Transverse colon (tissue), 4 donors: ENCODE results near the gene BIRC7. TPM values are rescaled to one million over a fixed set of nuclear protein-coding genes. Genes with fewer than 3 reads are reported as not detected.

Experiments used
- DNase-seq: peaks from one replicate; pipeline ENCODE4 v3.0.0-alpha.2; 2019
- H3K27ac ChIP-seq, 4 donors: fragments of 200-600 bp; sonication (generic); 2 replicates each; pipeline ENCODE4 v1.5.1; 2016 to 2018; ENCODE audit warnings: inconsistent platforms in 4 of 4
- H3K27me3 ChIP-seq: fragments of 200-600 bp; sonication (generic); 2 replicates; pipeline ENCODE4 v1.5.1; 2017; ENCODE audit warnings: inconsistent platforms
- H3K36me3 ChIP-seq, 4 donors: fragments of 200-600 bp; sonication (generic); 2 replicates each; pipeline ENCODE4 v1.5.1; 2017 to 2019; ENCODE audit warnings: inconsistent platforms in 4 of 4
- H3K4me1 ChIP-seq, 4 donors: fragments of 200-600 bp; sonication (generic); 2 replicates each; pipeline ENCODE4 v1.5.1; 2017 to 2020; ENCODE audit warnings: inconsistent platforms in 4 of 4
- H3K4me3 ChIP-seq, 4 donors: fragments of 200-600 bp; sonication (generic); 1 replicate in 1 of 4; 2 replicates in 3 of 4; pipeline versions ENCODE4 v1.5.1 to v1.6.1; 2017 to 2019; ENCODE audit warnings: inconsistent platforms in 4 of 4
- H3K9me3 ChIP-seq, 2 donors: fragments of 200-600 bp; sonication (generic); 2 replicates each; pipeline ENCODE4 v1.5.1; 2017 to 2019; ENCODE audit warnings: inconsistent platforms in 2 of 2
- CTCF ChIP-seq, 5 experiments: fragments of 200-600 bp in 3 of 5; fragments of 450-650 bp in 2 of 5; sonication (generic) in 3 of 5; IDR thresholded peaks; 1 replicate in 2 of 5; 2 replicates in 3 of 5; pipeline ENCODE4 v1.5.1; 2016 to 2017; ENCODE audit warnings: antibody characterized with exemption in 5 of 5, inconsistent platforms in 3 of 5, mild to moderate bottlenecking in 2 of 5, moderate library complexity in 1 of 5
- EP300 ChIP-seq: sonication (generic); formaldehyde crosslinking; IDR thresholded peaks from one replicate; pipeline ENCODE4 v1.6.1; 2017; ENCODE audit warnings: antibody characterized with exemption, low read depth
- POLR2A ChIP-seq: fragments of 450-650 bp; IDR thresholded peaks from one replicate; pipeline ENCODE4 v1.6.1; 2016; ENCODE audit warnings: antibody characterized with exemption, mild to moderate bottlenecking, moderate library complexity
- POLR2AphosphoS5 ChIP-seq, 3 donors: sonication (generic); formaldehyde crosslinking; IDR thresholded peaks; one replicate each; pipeline ENCODE4 v1.6.1; 2016; ENCODE audit warnings: antibody characterized with exemption in 3 of 3
- WGBS, 2 donors: methylation state at CpG; one replicate each; pipeline ENCODE4 v1.1.5; 2018; ENCODE audit warnings: low coverage in 1 of 2; 5-methylcytosine and 5-hydroxymethylcytosine counted together
- in situ Hi-C, 4 donors: fragments of 200-750 bp; cut with MboI; loops; one replicate each; pipeline versions ENCODE4 v1.15.0 to v1.15.1; 2017; ENCODE audit warnings: low sequenced_read_pairs in 3 of 4, low pct_ligation_motif_present in 1 of 4, low pct_unique_long_range_greater_than_20kb in 1 of 4
- intact Hi-C: fragments of 100-400 bp; cut with DNase I; formaldehyde crosslinking; loops from one replicate; pipeline ENCODE4 v1.15.1; 2023; ENCODE audit warnings: low total_unique reads
- total RNA-seq, 4 donors: library from RNA; depleted of rRNA; stranded (reverse); fragments of >200 nt; gene quantifications; one replicate each; pipeline ENCODE4 v1.1.0, GENCODE V29; 2016

Gene BIRC7
- total RNA-seq, 4 donors from 2014 or later = 1.6 to 12.7 TPM; not detected in 2

GRCh38 chr20:63189846-63190559, 45.7 kb upstream of the BIRC7 start:
- 50 to 82% methylated on average over 2 to 17 of the region's 17 CpGs for WGBS, 2 donors

GRCh38 chr20:63190828-63191227, 44.9 kb upstream of the BIRC7 start:
- H3K36me3 ChIP-seq = peaks cover 0 to 6% (median 3%) of the 10 kb centered on the region in 4 donors
- H3K4me3 ChIP-seq = no peak overlapping the region
- no peak overlapping the region for H3K27ac ChIP-seq
- WGBS, 2 donors = 90% methylated on average over 20 of the region's 20 CpGs; no CpG with 5 or more reads in 1 of the 2 donors
- H3K9me3 ChIP-seq = no peaks in the 10 kb centered on the region
- H3K4me1 ChIP-seq = no peaks in the 10 kb centered on the region
- no peak for TF ChIP-seq CTCF (IDR thresholded peaks at IDR 0.05)
- no peak for TF ChIP-seq EP300
- TF ChIP-seq POLR2A = no peak
- TF ChIP-seq POLR2AphosphoS5 (IDR thresholded peaks at IDR 0.05) = no peak
- in situ Hi-C loops (no loop called here), intact Hi-C loops (no loop called here)
- no peaks in the 10 kb centered on the region for H3K27me3 ChIP-seq
- no peak for DNase-seq

More at GRCh38 chr20:63189846-63190559, 45.7 kb upstream of the BIRC7 start:
- Histone ChIP-seq H3K27ac (no peak overlapping the region), H3K27me3 (no peaks in the 10 kb centered on the region), H3K9me3 (no peaks in the 10 kb centered on the region), H3K36me3 (peaks cover 0 to 2% (median under 1%) of the 10 kb centered on the region in 4 donors), H3K4me1 (no peaks in the 10 kb centered on the region), H3K4me3 (no peak overlapping the region)
- TF ChIP-seq POLR2AphosphoS5 (IDR thresholded peaks at IDR 0.05) (no peak), CTCF (IDR thresholded peaks at IDR 0.05) (no peak), POLR2A (no peak), EP300 (no peak)
- in situ Hi-C loops = no loop called here
- intact Hi-C loops = no loop called here
- DNase-seq = no peak

- H3K4me1 ChIP-seq = no peaks in the 10 kb centered on the region
- H3K27ac ChIP-seq = no peak overlapping the region
- H3K9me3 ChIP-seq = no peaks in the 10 kb centered on the region
- H3K27me3 ChIP-seq = no peaks in the 10 kb centered on the region
- in situ Hi-C loops (no loop called here), intact Hi-C loops (no loop called here)
- TF ChIP-seq EP300 (no peak), CTCF (IDR thresholded peaks at IDR 0.05) (peak in 1 of 5 experiments; percentile 23), POLR2A (no peak), POLR2AphosphoS5 (IDR thresholded peaks at IDR 0.05) (no peak)
- no peak overlapping the region for H3K4me3 ChIP-seq
- 40% methylated on average over 1 to 13 of the region's 14 CpGs for WGBS, 2 donors
- H3K36me3 ChIP-seq = peaks cover 0 to 6% (median 3%) of the 10 kb centered on the region in 4 donors
- DNase-seq = peak; percentile 91
Measured at GRCh38 chr20:63191400-63191799, 44.3 kb upstream of the BIRC7 start.

- WGBS, 2 donors = 91 to 92% methylated on average over 9 to 21 of the region's 21 CpGs
- TF ChIP-seq POLR2AphosphoS5 (IDR thresholded peaks at IDR 0.05) (no peak), POLR2A (no peak), EP300 (no peak), CTCF (IDR thresholded peaks at IDR 0.05) (no peak)
- Histone ChIP-seq H3K27me3 (no peaks in the 10 kb centered on the region), H3K27ac (no peak overlapping the region), H3K9me3 (no peaks in the 10 kb centered on the region), H3K4me1 (peaks cover 0 to 7% (median 0%) of the 10 kb centered on the region in 4 donors), H3K36me3 (peaks cover 0 to 6% (median 3%) of the 10 kb centered on the region in 4 donors), H3K4me3 (no peak overlapping the region)
- intact Hi-C loops (no loop called here), in situ Hi-C loops (no loop called here)
- no peak for DNase-seq
Measured at GRCh38 chr20:63192721-63193120, 43.0 kb upstream of the BIRC7 start.
